Measurements from ENCODE around the gene GINS3.
"Not testable (repeated sequence)": the region's sequence is repeated elsewhere in the genome, so short reads cannot be mapped to it uniquely, and the experiment has no call there.

The GINS3 gene

GRCh38 chr16:58411336-58411735 lies 19.1 kb downstream of the GINS3 start:
- H3K9me3 Mint-ChIP-seq = no peaks in the 10 kb centered on the region
- no peaks in the 10 kb centered on the region for H3K27me3 Mint-ChIP-seq (ENCODE audit: low read depth)
- H3K4me3 Mint-ChIP-seq = no peak overlapping the region
- H3K36me3 Mint-ChIP-seq (ENCODE audit: low read depth) = no peaks in the 10 kb centered on the region
- no peak for DNase-seq (ENCODE audit: low spot score)
- no peak overlapping the region for H3K27ac Mint-ChIP-seq
- H3K4me1 Mint-ChIP-seq (ENCODE audit: low read depth) = no peaks in the 10 kb centered on the region

- Mint-ChIP-seq H3K27ac (no peak overlapping the region), H3K36me3 (ENCODE audit: low read depth) (no peaks in the 10 kb centered on the region)
Observed at GRCh38 chr16:58411736-58412614, 19.7 kb downstream of the GINS3 start.

GRCh38 chr16:58412615-58412970 lies 20.3 kb downstream of the GINS3 start:
- not testable (repeated sequence) for H3K4me1 Mint-ChIP-seq (ENCODE audit: low read depth); H3K27ac Mint-ChIP-seq; H3K9me3 Mint-ChIP-seq; H3K4me3 Mint-ChIP-seq; H3K27me3 Mint-ChIP-seq (ENCODE audit: low read depth); H3K36me3 Mint-ChIP-seq (ENCODE audit: low read depth); DNase-seq (ENCODE audit: low spot score)

More at GRCh38 chr16:58411736-58412614, 19.7 kb downstream of the GINS3 start:
- DNase-seq (ENCODE audit: low spot score) = no peak
- Mint-ChIP-seq H3K4me3 (no peak overlapping the region), H3K4me1 (ENCODE audit: low read depth) (no peaks in the 10 kb centered on the region), H3K9me3 (no peaks in the 10 kb centered on the region), H3K27me3 (ENCODE audit: low read depth) (no peaks in the 10 kb centered on the region)

- no peaks in the 10 kb centered on the region for H3K9me3 Mint-ChIP-seq
- no peak overlapping the region for H3K4me3 Mint-ChIP-seq
- no peak overlapping the region for H3K27ac Mint-ChIP-seq
- no peaks in the 10 kb centered on the region for H3K36me3 Mint-ChIP-seq (ENCODE audit: low read depth)
- H3K27me3 Mint-ChIP-seq (ENCODE audit: low read depth) = no peaks in the 10 kb centered on the region
- no peaks in the 10 kb centered on the region for H3K4me1 Mint-ChIP-seq (ENCODE audit: low read depth)
- no peak for DNase-seq (ENCODE audit: low spot score)
Observed at GRCh38 chr16:58413359-58413758, 21.1 kb downstream of the GINS3 start.

- Mint-ChIP-seq H3K27ac (no peak overlapping the region), H3K9me3 (no peaks in the 10 kb centered on the region), H3K27me3 (ENCODE audit: low read depth) (no peaks in the 10 kb centered on the region), H3K4me3 (no peak overlapping the region), H3K36me3 (ENCODE audit: low read depth) (no peaks in the 10 kb centered on the region), H3K4me1 (ENCODE audit: low read depth) (no peaks in the 10 kb centered on the region)
- no peak for DNase-seq (ENCODE audit: low spot score)
Observed at GRCh38 chr16:58415003-58415402, 22.7 kb downstream of the GINS3 start.

- H3K4me3 Mint-ChIP-seq; H3K27ac Mint-ChIP-seq; DNase-seq (ENCODE audit: low spot score); H3K36me3 Mint-ChIP-seq (ENCODE audit: low read depth); H3K4me1 Mint-ChIP-seq (ENCODE audit: low read depth); H3K27me3 Mint-ChIP-seq (ENCODE audit: low read depth); H3K9me3 Mint-ChIP-seq: not testable (repeated sequence)
Observed at GRCh38 chr16:58415961-58416360, 23.7 kb downstream of the GINS3 start.

GRCh38 chr16:58417035-58417434 lies 24.8 kb downstream of the GINS3 start:
- no peak overlapping the region for H3K27ac Mint-ChIP-seq
- DNase-seq (ENCODE audit: low spot score) = no peak
- H3K9me3 Mint-ChIP-seq = no peaks in the 10 kb centered on the region
- H3K4me3 Mint-ChIP-seq = no peak overlapping the region
- no peaks in the 10 kb centered on the region for H3K36me3 Mint-ChIP-seq (ENCODE audit: low read depth)
- no peaks in the 10 kb centered on the region for H3K4me1 Mint-ChIP-seq (ENCODE audit: low read depth)
- H3K27me3 Mint-ChIP-seq (ENCODE audit: low read depth) = no peaks in the 10 kb centered on the region

- Mint-ChIP-seq H3K4me3 (no peak overlapping the region), H3K9me3 (no peaks in the 10 kb centered on the region), H3K4me1 (ENCODE audit: low read depth) (no peaks in the 10 kb centered on the region), H3K27ac (no peak overlapping the region), H3K36me3 (ENCODE audit: low read depth) (no peaks in the 10 kb centered on the region), H3K27me3 (ENCODE audit: low read depth) (peaks cover 1% of the 10 kb centered on the region)
- DNase-seq (ENCODE audit: low spot score) = no peak
Observed at GRCh38 chr16:58417600-58417999, 25.3 kb downstream of the GINS3 start.

GRCh38 chr16:58418026-58418425 lies 25.8 kb downstream of the GINS3 start:
- H3K9me3 Mint-ChIP-seq = no peaks in the 10 kb centered on the region
- H3K4me3 Mint-ChIP-seq = no peak overlapping the region
- peaks cover 4% of the 10 kb centered on the region for H3K27me3 Mint-ChIP-seq (ENCODE audit: low read depth)

GRCh38 chr16:58418601-58419000 lies 26.3 kb downstream of the GINS3 start:
- peaks cover 6% of the 10 kb centered on the region for H3K27me3 Mint-ChIP-seq (ENCODE audit: low read depth)
- no peaks in the 10 kb centered on the region for H3K4me1 Mint-ChIP-seq (ENCODE audit: low read depth)
- no peak overlapping the region for H3K27ac Mint-ChIP-seq
- no peak overlapping the region for H3K4me3 Mint-ChIP-seq
- no peaks in the 10 kb centered on the region for H3K36me3 Mint-ChIP-seq (ENCODE audit: low read depth)
- H3K9me3 Mint-ChIP-seq = no peaks in the 10 kb centered on the region
- DNase-seq (ENCODE audit: low spot score) = no peak

More at GRCh38 chr16:58418026-58418425, 25.8 kb downstream of the GINS3 start:
- no peak overlapping the region for H3K27ac Mint-ChIP-seq
- no peaks in the 10 kb centered on the region for H3K36me3 Mint-ChIP-seq (ENCODE audit: low read depth)
- no peak for DNase-seq (ENCODE audit: low spot score)
- no peaks in the 10 kb centered on the region for H3K4me1 Mint-ChIP-seq (ENCODE audit: low read depth)

GRCh38 chr16:58419241-58419990 lies 27.1 kb downstream of the GINS3 start:
- Mint-ChIP-seq H3K27ac (no peak overlapping the region), H3K36me3 (ENCODE audit: low read depth) (no peaks in the 10 kb centered on the region), H3K4me1 (ENCODE audit: low read depth) (no peaks in the 10 kb centered on the region), H3K4me3 (no peak overlapping the region), H3K27me3 (ENCODE audit: low read depth) (peaks cover 6% of the 10 kb centered on the region), H3K9me3 (no peaks in the 10 kb centered on the region)
- DNase-seq (ENCODE audit: low spot score) = no peak

GRCh38 chr16:58421059-58421458 lies 28.8 kb downstream of the GINS3 start:
- no peaks in the 10 kb centered on the region for H3K36me3 Mint-ChIP-seq (ENCODE audit: low read depth)
- no peak overlapping the region for H3K27ac Mint-ChIP-seq
- no peak overlapping the region for H3K4me3 Mint-ChIP-seq
- no peaks in the 10 kb centered on the region for H3K9me3 Mint-ChIP-seq
- H3K27me3 Mint-ChIP-seq (ENCODE audit: low read depth) = peaks cover 6% of the 10 kb centered on the region
- no peak for DNase-seq (ENCODE audit: low spot score)
- peaks cover 9% of the 10 kb centered on the region for H3K4me1 Mint-ChIP-seq (ENCODE audit: low read depth)

GRCh38 chr16:58421529-58421928 lies 29.3 kb downstream of the GINS3 start:
- DNase-seq (ENCODE audit: low spot score) = no peak
- Mint-ChIP-seq H3K4me3 (no peak overlapping the region), H3K9me3 (no peaks in the 10 kb centered on the region), H3K4me1 (ENCODE audit: low read depth) (peaks cover 12% of the 10 kb centered on the region), H3K27ac (no peak overlapping the region), H3K36me3 (ENCODE audit: low read depth) (no peaks in the 10 kb centered on the region), H3K27me3 (ENCODE audit: low read depth) (peaks cover 6% of the 10 kb centered on the region)

GRCh38 chr16:58422809-58423208 lies 30.5 kb downstream of the GINS3 start:
- peaks cover 14% of the 10 kb centered on the region for H3K4me1 Mint-ChIP-seq (ENCODE audit: low read depth)
- H3K27ac Mint-ChIP-seq = no peak overlapping the region
- H3K9me3 Mint-ChIP-seq = no peaks in the 10 kb centered on the region
- H3K27me3 Mint-ChIP-seq (ENCODE audit: low read depth) = peaks cover 14% of the 10 kb centered on the region
- H3K4me3 Mint-ChIP-seq = no peak overlapping the region
- H3K36me3 Mint-ChIP-seq (ENCODE audit: low read depth) = no peaks in the 10 kb centered on the region
- no peak for DNase-seq (ENCODE audit: low spot score)

Data from T-helper 2 cell treated with Interferon-gamma antibody and Interleukin-4, amounts not matched to agents 5 μg/mL and 100 μg/mL, for 36 hours (primary cell).